IMR-90 (cell line): ENCODE measurements around the gene CREB5. TPM values are rescaled to one million over a fixed set of nuclear protein-coding genes. Genes with fewer than 3 reads are reported as not detected.

Source experiments
- ATAC-seq: fragments of 200-7000 bp; cut with Tn5 transposase; 2 replicates; pipeline ENCODE4 v1.9.1; 2020; ENCODE audit warnings: low read depth, mild to moderate bottlenecking, moderate library complexity
- BruUV-seq: library from RNA; stranded (reverse); fragments of 400-500 nt; replicated peaks from 2 replicates; lab custom pipeline; 2021; lab: Mats Ljungman, UMichigan
- CTCF ChIA-PET: fragments of 300-600 bp; formaldehyde crosslinking; extraction: SDS; loops from one replicate; lab custom pipeline; 2021; ENCODE audit warnings: antibody characterized with exemption; lab: Yijun Ruan, JAX
- POLR2A ChIA-PET: fragments of 300-600 bp; sonication (Branson Sonifier 250); formaldehyde crosslinking; loops from one replicate; lab custom pipeline; 2022; ENCODE audit warnings: antibody characterized with exemption; ENCODE audit not compliant: unreplicated experiment; lab: Charles Lee
- DNase-seq: peaks from one replicate; pipeline ENCODE4 v3.0.0; 2013
- H2AFZ ChIP-seq: replicated peaks from 2 replicates; pipeline ENCODE3; 2013; ENCODE audit warnings: low read length, mild to moderate bottlenecking; ENCODE audit not compliant: poor library complexity
- H2AK5ac ChIP-seq: 2 replicates; pipeline ENCODE4 v1.6.1; 2013; ENCODE audit warnings: low read depth, low read length, inconsistent platforms
- H2AK9ac ChIP-seq: replicated peaks from 2 replicates; pipeline ENCODE3; 2013; ENCODE audit warnings: mild to moderate bottlenecking, low read depth, low read length, moderate library complexity; ENCODE audit not compliant: poor library complexity
- H2BK120ac ChIP-seq: 2 replicates; pipeline ENCODE4 v1.6.1; 2013; ENCODE audit warnings: low read depth, low read length, inconsistent platforms
- H2BK15ac ChIP-seq: 3 replicates; pipeline ENCODE4 v1.6.1; 2013; ENCODE audit warnings: low read depth, low read length, inconsistent platforms
- H2BK20ac ChIP-seq: 2 replicates; pipeline ENCODE4 v1.6.1; 2013; ENCODE audit warnings: low read depth, mild to moderate bottlenecking, inconsistent platforms, low read length, moderate library complexity
- H2BK5ac ChIP-seq: 2 replicates; pipeline ENCODE4 v1.6.1; 2013; ENCODE audit warnings: mild to moderate bottlenecking, low read depth, low read length, inconsistent platforms; ENCODE audit not compliant: poor library complexity, severe bottlenecking
- H3K14ac ChIP-seq: replicated peaks from 2 replicates; pipeline ENCODE4 v1.6.1; 2013; ENCODE audit warnings: low read depth, low read length, inconsistent platforms
- H3K18ac ChIP-seq: 2 replicates; pipeline ENCODE4 v1.6.1; 2013; ENCODE audit warnings: low read depth, low read length, control low read depth
- H3K23ac ChIP-seq: 2 replicates; pipeline ENCODE4 v1.6.1; 2013; ENCODE audit warnings: low read depth, low read length, inconsistent platforms
- H3K27ac ChIP-seq: 2 replicates; pipeline ENCODE4 v1.5.1; 2013; ENCODE audit warnings: mild to moderate bottlenecking, control low read depth, low read length; ENCODE audit not compliant: insufficient read depth
- H3K27me3 ChIP-seq: 2 replicates; pipeline ENCODE4 v1.6.1; 2013; ENCODE audit warnings: low read length; ENCODE audit not compliant: control insufficient read depth, insufficient read depth
- H3K36me3 ChIP-seq: 2 replicates; pipeline ENCODE4 v1.6.1; 2013; ENCODE audit warnings: low read length, mixed read lengths; ENCODE audit not compliant: control insufficient read depth, insufficient read depth
- H3K4ac ChIP-seq: 2 replicates; pipeline ENCODE4 v1.6.1; 2013; ENCODE audit warnings: low read depth, low read length, inconsistent platforms
- H3K4me1 ChIP-seq: 2 replicates; pipeline ENCODE4 v1.6.1; 2013; ENCODE audit warnings: low read length, mixed read lengths; ENCODE audit not compliant: control insufficient read depth, insufficient read depth
- H3K4me2 ChIP-seq: 2 replicates; pipeline ENCODE4 v1.6.1; 2013; ENCODE audit warnings: low read depth, mild to moderate bottlenecking, control low read depth, low read length, moderate library complexity
- H3K4me3 ChIP-seq: 2 replicates; pipeline ENCODE4 v1.5.1; 2013; ENCODE audit warnings: low read depth, mild to moderate bottlenecking, control low read depth, low read length, moderate library complexity; ENCODE audit not compliant: insufficient read depth
- H3K56ac ChIP-seq: 2 replicates; pipeline ENCODE4 v1.6.1; 2013; ENCODE audit warnings: low read length, inconsistent platforms; ENCODE audit not compliant: insufficient read depth; ENCODE audit errors: extremely low read depth
- H3K79me1 ChIP-seq, 2 experiments: 2 replicates each; pipeline ENCODE4 v1.6.1; 2013; ENCODE audit warnings: low read length in 2 of 2, inconsistent platforms in 1 of 2, low read depth in 1 of 2
- H3K9ac ChIP-seq: 2 replicates; pipeline ENCODE4 v1.6.1; 2013; ENCODE audit warnings: low read depth, low read length, control low read depth
- H3K9me1 ChIP-seq: 2 replicates; pipeline ENCODE4 v1.6.1; 2013; ENCODE audit warnings: low read length, inconsistent platforms; ENCODE audit not compliant: insufficient read depth
- H3K9me3 ChIP-seq: 2 replicates; pipeline ENCODE4 v1.6.1; 2013; ENCODE audit warnings: low read length; ENCODE audit not compliant: control insufficient read depth, insufficient read depth
- H4K20me1 ChIP-seq: 2 replicates; pipeline ENCODE4 v1.6.1; 2013; ENCODE audit warnings: low read length, inconsistent platforms; ENCODE audit not compliant: insufficient read depth
- H4K5ac ChIP-seq: 2 replicates; pipeline ENCODE4 v1.6.1; 2013; ENCODE audit warnings: mild to moderate bottlenecking, low read depth, low read length, control low read depth
- H4K8ac ChIP-seq, 2 experiments: 2 replicates each; pipeline ENCODE4 v1.6.1; 2013; ENCODE audit warnings: low read depth in 2 of 2, low read length in 2 of 2, control low read depth in 1 of 2, inconsistent platforms in 1 of 2
- H4K91ac ChIP-seq: 2 replicates; pipeline ENCODE4 v1.6.1; 2013; ENCODE audit warnings: low read depth, low read length, inconsistent platforms; ENCODE audit not compliant: insufficient read depth
- BHLHE40 ChIP-seq: fragments of 150-350 bp; IDR thresholded peaks from 2 replicates; pipeline ENCODE4 v1.6.1; 2016; ENCODE audit warnings: mild to moderate bottlenecking, low read depth, low read length
- CHD1 ChIP-seq: IDR thresholded peaks from 2 replicates; pipeline ENCODE4 v1.6.1; 2012; ENCODE audit warnings: low read depth, low read length, improper control_type of control experiment
- MAFK ChIP-seq: IDR thresholded peaks from 2 replicates; pipeline ENCODE4 v1.6.1; 2012; ENCODE audit warnings: low read depth, low read length, improper control_type of control experiment
- MAZ ChIP-seq: IDR thresholded peaks from 2 replicates; pipeline ENCODE4 v1.6.1; 2012; ENCODE audit warnings: low read depth, mild to moderate bottlenecking, low read length, improper control_type of control experiment, moderate library complexity, borderline replicate concordance
- RFX5 ChIP-seq: IDR thresholded peaks from 2 replicates; pipeline ENCODE4 v1.8.0; 2012; ENCODE audit warnings: low read depth, mild to moderate bottlenecking, low read length, moderate library complexity
- SMC3 ChIP-seq: fragments of 150-350 bp; IDR thresholded peaks from 2 replicates; pipeline ENCODE4 v1.6.1; 2016; ENCODE audit warnings: low read depth, mild to moderate bottlenecking, antibody characterized with exemption, low read length, moderate library complexity
- USF2 ChIP-seq: fragments of 150-350 bp; IDR thresholded peaks from 2 replicates; pipeline ENCODE4 v1.6.1; 2017; ENCODE audit warnings: mild to moderate bottlenecking, antibody characterized with exemption, low read length, low read depth
- WGBS, 2 experiments: methylation state at CpG; one replicate each; pipeline versions ENCODE4 v1.1.5 to v1.1.7; 2013; ENCODE audit warnings: missing lambda C conversion rate in 2 of 2; ENCODE audit not compliant: insufficient read length in 1 of 2; ENCODE audit errors: extremely low coverage in 2 of 2; 5-methylcytosine and 5-hydroxymethylcytosine counted together
- dilution Hi-C: fragments of 300-500 bp; cut with HindIII; formaldehyde crosslinking; loops from one replicate; pipeline ENCODE4 v1.14.3; 2018; ENCODE audit warnings: low sequenced_read_pairs; ENCODE audit not compliant: unreplicated experiment
- in situ Hi-C: fragments of 300-500 bp; cut with MboI; formaldehyde crosslinking; loops from 3 replicates; pipeline ENCODE4 v1.14.3; 2019; ENCODE audit warnings: low sequenced_read_pairs, inconsistent platforms, mixed read lengths
- intact Hi-C: fragments of 100-400 bp; cut with micrococcal nuclease; formaldehyde crosslinking; loops from 2 replicates; pipeline ENCODE4 v1.10.0; 2022
- polyA plus RNA-seq, 3 experiments: library from polyadenylated mRNA; depleted of rRNA; stranded (reverse); fragments of >200 nt; gene quantifications; 2 replicates each; pipeline ENCODE4 v1.2.3, GENCODE V29; 2012; ENCODE audit warnings: low replicate concordance in 1 of 3
- total RNA-seq: library from RNA; depleted of rRNA; stranded (reverse); fragments of >200 nt; gene quantifications from 2 replicates; pipeline ENCODE4 v1.2.3, GENCODE V29; 2012
- TF ChIP-seq, protein P1 (sequence below): conservative IDR thresholded peaks from 2 replicates; pipeline ENCODE4 v1.5.1; 2012; ENCODE audit warnings: mild to moderate bottlenecking, low read depth, low read length, improper control_type of control experiment

Gene CREB5
- total and polyA plus RNA-seq, 2 of the 4 experiments (the other 2 are of a cell fraction): 7.3 to 13.1 TPM

- Histone ChIP-seq H3K56ac (no peak overlapping the region), H2BK120ac (no peak overlapping the region), H3K27me3 (no peaks in the 10 kb centered on the region), H3K36me3 (no peaks in the 10 kb centered on the region), H2BK20ac (no peak overlapping the region), H4K8ac (no peak overlapping the region), H3K18ac (no peak overlapping the region), H4K5ac (no peak overlapping the region), H3K4ac (no peak overlapping the region), H2AK5ac (no peak overlapping the region), H3K14ac (no peak overlapping the region), H4K20me1 (no peaks in the 10 kb centered on the region), H3K27ac (no peak overlapping the region), H3K4me2 (no peak overlapping the region), H3K9ac (no peak overlapping the region), H3K4me1 (peaks cover 7% of the 10 kb centered on the region; the same call in 1 of the 2 replicates), H2BK5ac (no peak overlapping the region), H3K9me1 (no peaks in the 10 kb centered on the region; the same call in 1 of the 2 replicates), H3K4me3 (no peak overlapping the region), H3K79me1 (no peaks in the 10 kb centered on the region), H3K23ac (no peak overlapping the region), H3K9me3 (no peaks in the 10 kb centered on the region), H4K91ac (no peak overlapping the region), H2AK9ac (no peak overlapping the region), H2AFZ (no peak overlapping the region), H2BK15ac (no peak overlapping the region)
- BruUV-seq: no TSS peak
- TF ChIP-seq USF2 (no peak), SMC3 (no peak), BHLHE40 (no peak), CHD1 (no peak), RFX5 (no peak), MAFK (no peak), MAZ (no peak)
- TF ChIP-seq, protein P1, sequence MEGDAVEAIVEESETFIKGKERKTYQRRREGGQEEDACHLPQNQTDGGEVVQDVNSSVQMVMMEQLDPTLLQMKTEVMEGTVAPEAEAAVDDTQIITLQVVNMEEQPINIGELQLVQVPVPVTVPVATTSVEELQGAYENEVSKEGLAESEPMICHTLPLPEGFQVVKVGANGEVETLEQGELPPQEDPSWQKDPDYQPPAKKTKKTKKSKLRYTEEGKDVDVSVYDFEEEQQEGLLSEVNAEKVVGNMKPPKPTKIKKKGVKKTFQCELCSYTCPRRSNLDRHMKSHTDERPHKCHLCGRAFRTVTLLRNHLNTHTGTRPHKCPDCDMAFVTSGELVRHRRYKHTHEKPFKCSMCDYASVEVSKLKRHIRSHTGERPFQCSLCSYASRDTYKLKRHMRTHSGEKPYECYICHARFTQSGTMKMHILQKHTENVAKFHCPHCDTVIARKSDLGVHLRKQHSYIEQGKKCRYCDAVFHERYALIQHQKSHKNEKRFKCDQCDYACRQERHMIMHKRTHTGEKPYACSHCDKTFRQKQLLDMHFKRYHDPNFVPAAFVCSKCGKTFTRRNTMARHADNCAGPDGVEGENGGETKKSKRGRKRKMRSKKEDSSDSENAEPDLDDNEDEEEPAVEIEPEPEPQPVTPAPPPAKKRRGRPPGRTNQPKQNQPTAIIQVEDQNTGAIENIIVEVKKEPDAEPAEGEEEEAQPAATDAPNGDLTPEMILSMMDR: no peak
- dilution Hi-C loops: no loop called here
- intact Hi-C loops: no loop called here
- DNase-seq (no peak), ATAC-seq (no peak)
- ChIA-PET CTCF (interaction anchor here (0.7 kb wide), 1 partner anchor 34 kb away, joined by 4 read pairs; no protein-coding TSS in a partner anchor), POLR2A (interaction anchor here (0.6 kb wide), 1 partner anchor 395 kb away, joined by 5 read pairs; no protein-coding TSS in a partner anchor)
- in situ Hi-C loops: no loop called here
- WGBS, 2 experiments: no CpG with 5 or more reads among the region's 2 CpGs
Observed at GRCh38 chr7:28782362-28782761, 370.0 kb downstream of the CREB5 start.
